H1 (cell line): Measurements from ENCODE around the gene SBF1. TPM values are rescaled to one million over a fixed set of nuclear protein-coding genes. Genes with fewer than 3 reads are reported as not detected.
A peak's percentile ranks its signal among the peaks of the same experiment; 100 is the strongest.

Source experiments
- CTCF ChIA-PET: fragments of 300-600 bp; sonication (Branson Sonifier 250); formaldehyde crosslinking; loops from one replicate; lab custom pipeline; 2021; ENCODE audit not compliant: partially characterized antibody; lab: Charles Lee
- POLR2A ChIA-PET: fragments of 300-600 bp; sonication (Branson Sonifier 250); formaldehyde crosslinking; loops from one replicate; lab custom pipeline; 2021; ENCODE audit warnings: inconsistent platforms; ENCODE audit not compliant: partially characterized antibody; lab: Charles Lee
- DNase-seq, 2 experiments: peaks; one replicate each; pipeline versions ENCODE4 v3.0.0 to v3.0.0-alpha.2; 2010 to 2022; ENCODE audit warnings: low spot score in 2 of 2, low read depth in 1 of 2, mixed read lengths in 1 of 2
- FAIRE-seq: peaks from 2 replicates; lab custom pipeline; 2011; peaks lifted over from hg19 to GRCh38; lab: Jason Lieb, UNC
- H2AFZ ChIP-seq: 2 replicates; pipeline ENCODE4 v1.8.1; 2012; ENCODE audit warnings: low read length, inconsistent platforms
- H2AK5ac ChIP-seq: 2 replicates; pipeline ENCODE4 v1.6.1; 2013; ENCODE audit warnings: low read depth, low read length
- H2BK120ac ChIP-seq: replicated peaks from 2 replicates; pipeline ENCODE3; 2013; ENCODE audit warnings: low read depth, low read length, inconsistent platforms
- H2BK12ac ChIP-seq: 2 replicates; pipeline ENCODE4 v1.6.1; 2013; ENCODE audit warnings: low read depth, low read length
- H2BK15ac ChIP-seq: 2 replicates; pipeline ENCODE4 v1.6.1; 2013; ENCODE audit warnings: low read length
- H2BK20ac ChIP-seq: 2 replicates; pipeline ENCODE4 v1.6.1; 2013; ENCODE audit warnings: low read length
- H2BK5ac ChIP-seq: 2 replicates; pipeline ENCODE4 v1.6.1; 2013; ENCODE audit warnings: low read depth, low read length
- H3K14ac ChIP-seq: 2 replicates; pipeline ENCODE4 v1.6.1; 2013; ENCODE audit warnings: inconsistent platforms; ENCODE audit not compliant: insufficient read length
- H3K18ac ChIP-seq: 2 replicates; pipeline ENCODE4 v1.6.1; 2013; ENCODE audit warnings: low read length; ENCODE audit errors: extremely low read depth
- H3K23ac ChIP-seq: 2 replicates; pipeline ENCODE4 v1.6.1; 2013; ENCODE audit warnings: inconsistent platforms; ENCODE audit not compliant: insufficient read length
- H3K23me2 ChIP-seq: 2 replicates; pipeline ENCODE4 v1.6.1; 2013; ENCODE audit warnings: low read depth, low read length
- H3K27ac ChIP-seq: 2 replicates; pipeline ENCODE4 v1.6.1; 2011; ENCODE audit warnings: low read depth, low read length, inconsistent platforms
- H3K27me3 ChIP-seq, 4 experiments: replicated peaks in 1 of 4; 1 replicate in 1 of 4; 2 replicates in 3 of 4; pipeline versions ENCODE4 v1.6.1 to v1.8.1; 2011 to 2013; ENCODE audit warnings: low read length in 3 of 4, mild to moderate bottlenecking in 3 of 4, inconsistent platforms in 2 of 4, mixed read lengths in 2 of 4, moderate library complexity in 1 of 4; ENCODE audit not compliant: control insufficient read depth in 3 of 4, insufficient read depth in 3 of 4; ENCODE audit errors: extremely low read depth in 1 of 4
- H3K36me3 ChIP-seq, 4 experiments: 2 replicates each; pipeline versions ENCODE4 v1.6.1 to v1.8.1; 2011 to 2013; ENCODE audit warnings: mild to moderate bottlenecking in 4 of 4, low read length in 3 of 4, moderate library complexity in 2 of 4, control low read depth in 1 of 4, inconsistent platforms in 1 of 4; ENCODE audit not compliant: insufficient read depth in 4 of 4, control insufficient read depth in 2 of 4
- H3K4ac ChIP-seq: replicated peaks from 2 replicates; pipeline ENCODE3; 2013; ENCODE audit warnings: low read length, low read depth, mixed read lengths, inconsistent platforms; ENCODE audit not compliant: insufficient read length
- H3K4me1 ChIP-seq, 4 experiments: replicated peaks in 1 of 4; 1 replicate in 1 of 4; 2 replicates in 3 of 4; pipeline versions ENCODE4 v1.6.1 to v1.8.1; 2011 to 2013; ENCODE audit warnings: low read length in 3 of 4, inconsistent platforms in 2 of 4, mixed read lengths in 1 of 4; ENCODE audit not compliant: insufficient read depth in 4 of 4, control insufficient read depth in 3 of 4
- H3K4me2 ChIP-seq, 2 experiments: 2 replicates each; pipeline versions ENCODE4 v1.6.1 to v1.8.1; 2011 to 2013; ENCODE audit warnings: low read depth in 2 of 2, low read length in 2 of 2, control low read depth in 1 of 2, inconsistent platforms in 1 of 2, mild to moderate bottlenecking in 1 of 2; ENCODE audit not compliant: insufficient read depth in 1 of 2
- H3K4me3 ChIP-seq, 4 experiments: fragments of 200-600, 300-600 bp in 1 of 4; sonication (generic), shearing (Covaris generic), sonication (Bioruptor Twin) in 1 of 4; 2 replicates each; pipeline versions ENCODE4 v1.5.1 to v1.8.1; 2011 to 2016; ENCODE audit warnings: low read length in 4 of 4, low read depth in 3 of 4, control low read depth in 2 of 4, inconsistent platforms in 2 of 4, mild to moderate bottlenecking in 2 of 4, mixed read lengths in 1 of 4, moderate library complexity in 1 of 4; ENCODE audit not compliant: insufficient read depth in 2 of 4; ENCODE audit errors: extremely low read depth in 1 of 4
- H3K56ac ChIP-seq: replicated peaks from 2 replicates; pipeline ENCODE3; 2013; ENCODE audit warnings: low read depth, mild to moderate bottlenecking, mixed read lengths, low read length, inconsistent platforms; ENCODE audit not compliant: insufficient read length
- H3K79me1 ChIP-seq: 2 replicates; pipeline ENCODE4 v1.6.1; 2013; ENCODE audit warnings: low read depth, low read length, control low read depth
- H3K79me2 ChIP-seq, 2 experiments: 2 replicates each; pipeline versions ENCODE4 v1.6.1 to v1.8.1; 2012 to 2013; ENCODE audit warnings: low read length in 2 of 2, mild to moderate bottlenecking in 2 of 2, inconsistent platforms in 1 of 2; ENCODE audit not compliant: insufficient read depth in 2 of 2, control insufficient read depth in 1 of 2
- H3K9ac ChIP-seq, 4 experiments: replicated peaks in 1 of 4; 1 replicate in 1 of 4; 2 replicates in 3 of 4; pipeline versions ENCODE4 v1.6.1 to v1.8.1; 2011 to 2013; ENCODE audit warnings: low read depth in 3 of 4, low read length in 3 of 4, control low read depth in 2 of 4, mild to moderate bottlenecking in 2 of 4, moderate library complexity in 2 of 4, inconsistent platforms in 1 of 4; ENCODE audit errors: extremely low read depth in 1 of 4
- H3K9me3 ChIP-seq, 2 experiments: 2 replicates each; pipeline versions ENCODE4 v1.6.1 to v1.8.1; 2012 to 2013; ENCODE audit warnings: mild to moderate bottlenecking in 2 of 2, moderate library complexity in 2 of 2, control low read depth in 1 of 2, inconsistent platforms in 1 of 2, low read depth in 1 of 2, low read length in 1 of 2, mixed read lengths in 1 of 2; ENCODE audit not compliant: insufficient read depth in 2 of 2
- H4K20me1 ChIP-seq, 2 experiments: replicated peaks in 1 of 2; 2 replicates each; pipeline versions ENCODE3 to v1.8.1; 2011 to 2013; ENCODE audit warnings: inconsistent platforms in 2 of 2, low read length in 2 of 2, mild to moderate bottlenecking in 1 of 2; ENCODE audit not compliant: insufficient read depth in 2 of 2, control insufficient read depth in 1 of 2
- H4K5ac ChIP-seq: 2 replicates; pipeline ENCODE4 v1.6.1; 2013; ENCODE audit warnings: low read length, low read depth, mixed read lengths, inconsistent platforms; ENCODE audit not compliant: insufficient read length
- H4K8ac ChIP-seq: 2 replicates; pipeline ENCODE4 v1.8.0; 2013; ENCODE audit warnings: mild to moderate bottlenecking, moderate library complexity, low read length, inconsistent platforms; ENCODE audit not compliant: insufficient read depth; ENCODE audit errors: extremely low read depth
- H4K91ac ChIP-seq: replicated peaks from 2 replicates; pipeline ENCODE3; 2013; ENCODE audit warnings: low read length, mixed read lengths, inconsistent platforms; ENCODE audit not compliant: insufficient read length
- CBX5 ChIP-seq: fragments of 300-800, 300-1000 bp; sonication (generic); IDR thresholded peaks from 2 replicates; pipeline ENCODE4 v1.7.1; 2016; ENCODE audit warnings: antibody characterized with exemption, low read length, low read depth
- CBX8 ChIP-seq: fragments of 300-800, 300-1000 bp; sonication (generic); IDR thresholded peaks from 2 replicates; pipeline ENCODE4 v1.7.1; 2016; ENCODE audit warnings: low read depth, low read length, borderline replicate concordance
- CHD1 ChIP-seq: IDR thresholded peaks from 2 replicates; pipeline ENCODE4 v1.6.1; 2012; ENCODE audit warnings: low read depth, low read length, improper control_type of control experiment
- CTBP2 ChIP-seq: IDR thresholded peaks from 2 replicates; pipeline ENCODE4 v1.7.0; 2011; ENCODE audit warnings: borderline replicate concordance, mild to moderate bottlenecking, moderate library complexity, mixed read lengths, low read length; ENCODE audit not compliant: insufficient read depth, insufficient read length
- GTF2F1 ChIP-seq: IDR thresholded peaks from 2 replicates; pipeline ENCODE4 v1.6.1; 2012; ENCODE audit warnings: low read depth, low read length, improper control_type of control experiment, borderline replicate concordance
- KDM5A ChIP-seq: fragments of 200-600 bp; IDR thresholded peaks from 2 replicates; pipeline ENCODE4 v1.7.1; 2012; ENCODE audit warnings: mild to moderate bottlenecking, low read length, inconsistent platforms, mixed read lengths
- POLR2A ChIP-seq, 2 experiments: IDR thresholded peaks; 1 replicate in 1 of 2; 2 replicates in 1 of 2; pipeline ENCODE4 v1.6.1; 2011; ENCODE audit warnings: low read depth in 2 of 2, low read length in 2 of 2, mild to moderate bottlenecking in 2 of 2; ENCODE audit errors: control extremely low read depth in 1 of 2
- SAP30 ChIP-seq: fragments of 300-600 bp; sonication (generic); IDR thresholded peaks from 2 replicates; pipeline ENCODE4 v1.7.1; 2012; ENCODE audit warnings: low read length, moderate library complexity, mild to moderate bottlenecking, inconsistent platforms; ENCODE audit not compliant: insufficient read depth, insufficient replicate concordance
- SIN3A ChIP-seq, 2 experiments: IDR thresholded peaks in 1 of 2; conservative IDR thresholded peaks in 1 of 2; 2 replicates each; pipeline ENCODE4 v1.6.1; 2011 to 2012; ENCODE audit warnings: low read length in 2 of 2, improper control_type of control experiment in 1 of 2, low read depth in 1 of 2, mild to moderate bottlenecking in 1 of 2
- SP4 ChIP-seq: IDR thresholded peaks from 2 replicates; pipeline ENCODE4 v1.6.1; 2012; ENCODE audit warnings: low read length, inconsistent platforms
- SRF ChIP-seq: IDR thresholded peaks from 2 replicates; pipeline ENCODE4 v1.6.1; 2011; ENCODE audit warnings: mild to moderate bottlenecking, low read depth, low read length, moderate library complexity
- TBP ChIP-seq: IDR thresholded peaks from 2 replicates; pipeline ENCODE4 v1.6.1; 2011; ENCODE audit warnings: low read depth, low read length, improper control_type of control experiment
- TCF12 ChIP-seq: IDR thresholded peaks from 2 replicates; pipeline ENCODE4 v1.6.1; 2011; ENCODE audit warnings: low read depth, mild to moderate bottlenecking, low read length
- WGBS, 2 experiments: shearing (Covaris generic) in 1 of 2; methylation state at CpG; one replicate each; pipeline versions ENCODE4 v1.1.6 to v1.1.7; 2013 to 2015; ENCODE audit warnings: low lambda C conversion rate in 2 of 2, mixed read lengths in 2 of 2, inconsistent platforms in 1 of 2, low coverage in 1 of 2, missing lambda C conversion rate in 1 of 2; ENCODE audit not compliant: insufficient replicate concordance in 2 of 2, insufficient coverage in 1 of 2, insufficient read length in 1 of 2; ENCODE audit errors: extremely low coverage in 1 of 2, missing lambda C conversion rate in 1 of 2; 5-methylcytosine and 5-hydroxymethylcytosine counted together
- polyA plus RNA-seq, 7 experiments: library from polyadenylated mRNA; depleted of rRNA in 3 of 7; stranded (reverse) in 5 of 7; unstranded in 2 of 7; fragments of >200 nt in 5 of 7; fragments of 200-250 nt in 2 of 7; gene quantifications; 1 replicate in 5 of 7; 2 replicates in 1 of 7; 4 replicates in 1 of 7; pipeline versions ENCODE4 v1.2.1 to v1.2.3, GENCODE V29; 2011 to 2013; ENCODE audit warnings: missing spikeins in 2 of 7, mixed read lengths in 2 of 7
- total RNA-seq: library from RNA; stranded (reverse); fragmentation: NEBNext Ultra II Directional; extraction: Animal tissue kit (Norgen Biotek cat#: 25700); gene quantifications from 2 replicates; pipeline ENCODE4 v1.2.1, GENCODE V29; 2021

SBF1 gene
- total and polyA plus RNA-seq, 2 of the 8 experiments (the other 6 are each of a cell fraction or from before 2014, with no cell fraction given) = 29.1 to 71.5 TPM

GRCh38 chr22:50486561-50487289, 11.9 kb upstream of the SBF1 start, which contains the start of gene MIOX:
Gene MIOX, plus strand, starts transcription at chr22:50486859. Its CDS starts 39 bp downstream, at chr22:50486898.
- Histone ChIP-seq H2AFZ (no peak within 1 kb of the TSS), H3K23ac (no peak within 1 kb of the TSS), H3K27ac (no peak within 1 kb of the TSS), H3K4me1 (peaks cover 0 to 5% (median 0%) of the 10 kb centered on the region in 4 experiments; a peak in 3 of 7 replicates), H3K79me1 (no peaks in the 10 kb centered on the region), H3K9ac (no peak within 1 kb of the TSS), H3K14ac (no peak within 1 kb of the TSS), H4K91ac (no peak within 1 kb of the TSS), H4K5ac (no peak within 1 kb of the TSS), H2BK5ac (no peak within 1 kb of the TSS), H3K4me2 (no peak within 1 kb of the TSS), H4K8ac (peak within 1 kb of the TSS; percentile 92), H3K79me2 (no peaks in the 10 kb centered on the region), H3K27me3 (peaks cover 0 to 2% (median 0%) of the 10 kb centered on the region in 4 experiments; a peak in 1 of 7 replicates), H3K23me2 (no peaks in the 10 kb centered on the region; the same call in 1 of the 2 replicates), H2BK15ac (no peak within 1 kb of the TSS), H3K56ac (no peak within 1 kb of the TSS), H2BK120ac (no peak within 1 kb of the TSS), H4K20me1 (peaks cover 0 to 3% of the 10 kb centered on the region in 2 experiments), H3K4me3 (no peak within 1 kb of the TSS), H2BK12ac (no peak within 1 kb of the TSS), H3K9me3 (no peaks in the 10 kb centered on the region), H3K36me3 (0 out of 8 replicates have a peak, but pooled peaks cover 0 to 2% (median 0%) of the 10 kb centered on the region in 4 experiments), H3K18ac (no peak within 1 kb of the TSS), H2BK20ac (no peak within 1 kb of the TSS), H3K4ac (no peak within 1 kb of the TSS), H2AK5ac (no peak within 1 kb of the TSS)
- FAIRE-seq (no peak), DNase-seq (no peak)
- ChIA-PET POLR2A (interaction anchor here (0.9 to 4.8 kb wide), 6 partner anchors 10 to 39 kb away, joined by 3 to 21 read pairs (median 12); partner anchors contain the start of gene SCO2), CTCF (interaction anchor here (0.7 to 5.6 kb wide), 5 partner anchors 10 to 134 kb away, joined by 3 to 54 read pairs (median 3); no protein-coding TSS in a partner anchor)
- 83% methylated on average over 23 of the region's 23 CpGs; no CpG with 5 or more reads in 1 of the 2 experiments for WGBS, 2 experiments
- TF ChIP-seq SRF (no peak), TBP (no peak), POLR2A (IDR thresholded peaks at IDR 0.05; ENCODE audit: control extremely low read depth in 1 of 2, low read depth in 2 of 2, low read length in 2 of 2) (no peak), CHD1 (no peak), SP4 (no peak), CBX8 (no peak), SAP30 (no peak), SIN3A (conservative IDR thresholded peaks at IDR 0.05 in 1 of 2, IDR thresholded peaks at IDR 0.05 in 1 of 2; ENCODE audit: low read depth in 1 of 2, low read length in 2 of 2) (no peak), KDM5A (no peak), TCF12 (no peak), CBX5 (no peak), GTF2F1 (no peak), CTBP2 (no peak)
